Measurements from ENCODE around the gene SYT8.
"Not testable (repeated sequence)": the region's sequence is repeated elsewhere in the genome, so short reads cannot be mapped to it uniquely, and the experiment has no call there.

The SYT8 gene

DNA sequence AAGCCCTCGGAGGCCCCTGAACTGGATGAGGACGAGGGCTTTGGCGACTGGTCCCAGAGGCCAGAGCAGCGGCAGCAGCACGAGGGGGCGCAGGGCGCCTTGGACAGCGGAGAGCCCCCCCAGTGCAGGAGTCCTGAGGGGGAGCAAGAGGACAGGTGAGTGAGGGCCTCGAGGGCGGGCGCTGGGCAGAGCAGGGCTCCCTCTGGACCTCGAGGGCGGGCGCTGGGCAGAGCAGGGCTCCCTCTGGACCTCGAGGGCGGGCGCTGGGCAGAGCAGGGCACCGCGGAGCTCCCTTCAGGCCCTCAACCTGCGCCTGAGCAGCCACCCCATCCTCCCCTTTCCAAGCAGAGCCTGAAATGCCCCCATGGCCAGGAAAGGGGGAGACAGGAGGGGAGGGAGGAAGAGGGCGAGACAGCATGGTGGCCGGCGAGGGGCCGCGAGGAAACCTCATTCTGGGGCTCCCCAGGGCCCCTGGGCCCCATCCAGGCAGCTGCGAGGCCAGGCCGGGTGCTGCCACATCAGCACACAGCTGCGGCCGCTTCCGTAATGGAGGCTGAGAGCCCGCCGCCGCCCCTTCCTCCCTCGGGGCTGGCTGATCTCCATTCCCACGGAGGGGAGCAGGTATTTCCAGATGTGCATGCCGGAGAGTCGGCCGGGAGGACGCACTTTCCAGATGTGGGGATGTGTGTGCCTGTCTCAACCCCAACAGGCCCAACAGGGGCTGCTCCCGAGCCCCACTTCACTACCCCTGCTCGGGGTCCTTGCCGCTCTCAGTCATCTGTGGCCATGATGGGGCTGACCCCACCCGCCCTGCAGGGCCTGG, 46.9 kb downstream of the SYT8 start:
- no peaks in the 10 kb centered on the region for H3K36me3 ChIP-seq (replicated peaks)
- TF ChIP-seq, protein P1, sequence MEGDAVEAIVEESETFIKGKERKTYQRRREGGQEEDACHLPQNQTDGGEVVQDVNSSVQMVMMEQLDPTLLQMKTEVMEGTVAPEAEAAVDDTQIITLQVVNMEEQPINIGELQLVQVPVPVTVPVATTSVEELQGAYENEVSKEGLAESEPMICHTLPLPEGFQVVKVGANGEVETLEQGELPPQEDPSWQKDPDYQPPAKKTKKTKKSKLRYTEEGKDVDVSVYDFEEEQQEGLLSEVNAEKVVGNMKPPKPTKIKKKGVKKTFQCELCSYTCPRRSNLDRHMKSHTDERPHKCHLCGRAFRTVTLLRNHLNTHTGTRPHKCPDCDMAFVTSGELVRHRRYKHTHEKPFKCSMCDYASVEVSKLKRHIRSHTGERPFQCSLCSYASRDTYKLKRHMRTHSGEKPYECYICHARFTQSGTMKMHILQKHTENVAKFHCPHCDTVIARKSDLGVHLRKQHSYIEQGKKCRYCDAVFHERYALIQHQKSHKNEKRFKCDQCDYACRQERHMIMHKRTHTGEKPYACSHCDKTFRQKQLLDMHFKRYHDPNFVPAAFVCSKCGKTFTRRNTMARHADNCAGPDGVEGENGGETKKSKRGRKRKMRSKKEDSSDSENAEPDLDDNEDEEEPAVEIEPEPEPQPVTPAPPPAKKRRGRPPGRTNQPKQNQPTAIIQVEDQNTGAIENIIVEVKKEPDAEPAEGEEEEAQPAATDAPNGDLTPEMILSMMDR (IDR thresholded peaks at IDR 0.05; ENCODE audit: low read depth, low read length, missing control alignments), result no peak
- H3K27me3 ChIP-seq (replicated peaks), result no peaks in the 10 kb centered on the region
- no peak for DNase-seq
- H3K27ac ChIP-seq, result no peak overlapping the region
- H3K4me3 ChIP-seq (ENCODE audit: low read depth, low read length), result no peak overlapping the region
- in situ Hi-C loops (cut with HindIII; ENCODE audit: low pct_ligation_motif_present, low sequenced_read_pairs), result no loop called here

- no peak overlapping the region for H3K4me3 ChIP-seq (ENCODE audit: low read depth, low read length)
- DNase-seq, result peak; percentile 41
- TF ChIP-seq, protein P1 (IDR thresholded peaks at IDR 0.05; ENCODE audit: low read depth, low read length, missing control alignments), result peak; percentile 96
- in situ Hi-C loops (cut with HindIII; ENCODE audit: low pct_ligation_motif_present, low sequenced_read_pairs), result no loop called here
- no peaks in the 10 kb centered on the region for H3K36me3 ChIP-seq (replicated peaks)
- no peak overlapping the region for H3K27ac ChIP-seq
- no peaks in the 10 kb centered on the region for H3K27me3 ChIP-seq (replicated peaks)
These were observed 47.8 kb downstream of the SYT8 start for GRCh38 chr11:1882265-1883238.

GRCh38 chr11:1883346-1884302, 48.8 kb downstream of the SYT8 start:
- no peak for DNase-seq
- no peaks in the 10 kb centered on the region for H3K36me3 ChIP-seq (replicated peaks)
- in situ Hi-C loops (cut with HindIII; ENCODE audit: low pct_ligation_motif_present, low sequenced_read_pairs), result no loop called here
- no peaks in the 10 kb centered on the region for H3K27me3 ChIP-seq (replicated peaks)
- H3K4me3 ChIP-seq (ENCODE audit: low read depth, low read length), result no peak overlapping the region
- no peak overlapping the region for H3K27ac ChIP-seq
- TF ChIP-seq, protein P1 (IDR thresholded peaks at IDR 0.05; ENCODE audit: low read depth, low read length, missing control alignments), result no peak

DNA sequence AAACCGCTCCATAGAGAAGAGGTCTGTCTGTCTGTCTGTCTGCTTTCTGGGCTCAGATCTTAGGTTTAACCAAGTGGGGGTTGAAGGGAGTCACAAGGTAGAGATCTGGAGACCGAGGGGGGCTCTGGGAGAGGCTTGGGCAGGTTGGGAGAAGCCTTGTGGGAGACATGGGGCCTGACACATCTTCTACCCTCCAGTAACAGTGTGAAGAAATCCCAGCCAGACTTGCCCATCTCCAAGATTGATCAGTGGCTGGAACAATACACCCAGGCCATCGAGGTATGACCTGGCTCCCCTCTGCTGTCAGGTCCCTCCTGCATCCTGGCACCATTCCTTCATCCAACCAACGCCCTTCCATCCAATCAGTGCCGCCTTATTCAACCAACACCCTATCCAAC, 49.5 kb downstream of the SYT8 start:
- no peak for DNase-seq
- no peaks in the 10 kb centered on the region for H3K36me3 ChIP-seq (replicated peaks)
- H3K4me3 ChIP-seq (ENCODE audit: low read depth, low read length), result no peak overlapping the region
- in situ Hi-C loops (cut with HindIII; ENCODE audit: low pct_ligation_motif_present, low sequenced_read_pairs), result no loop called here
- no peak overlapping the region for H3K27ac ChIP-seq
- TF ChIP-seq, protein P1 (IDR thresholded peaks at IDR 0.05; ENCODE audit: low read depth, low read length, missing control alignments), result no peak
- H3K27me3 ChIP-seq (replicated peaks), result no peaks in the 10 kb centered on the region

DNA sequence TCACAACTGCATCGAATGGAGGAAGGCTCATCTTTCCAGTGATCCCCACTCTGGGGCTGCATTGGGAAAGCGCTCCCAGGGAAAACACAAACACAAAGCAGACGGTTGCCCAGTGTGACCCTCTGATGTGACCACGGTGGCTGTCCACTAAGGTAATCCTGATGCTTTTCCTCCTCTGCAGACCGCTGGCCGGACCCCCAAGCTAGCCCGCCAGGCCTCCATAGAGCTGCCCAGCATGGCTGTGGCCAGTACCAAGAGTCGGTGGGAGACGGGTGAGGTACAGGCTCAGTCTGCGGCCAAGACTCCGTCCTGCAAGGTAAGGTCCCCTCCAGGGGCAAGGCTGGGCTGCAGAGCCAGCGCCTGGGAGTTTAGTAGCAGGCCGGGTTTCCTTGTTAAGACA, 51.8 kb downstream of the SYT8 start:
- H3K27me3 ChIP-seq (replicated peaks); in situ Hi-C loops (cut with HindIII; ENCODE audit: low pct_ligation_motif_present, low sequenced_read_pairs); H3K27ac ChIP-seq; DNase-seq; H3K36me3 ChIP-seq (replicated peaks); H3K4me3 ChIP-seq (ENCODE audit: low read depth, low read length): not testable (repeated sequence)

Measured in brain microvascular endothelial cell (primary cell).